Measurements from ENCODE around the gene CCDC187. TPM values are rescaled to one million over a fixed set of nuclear protein-coding genes. Genes with fewer than 3 reads are reported as not detected.

The CCDC187 gene
- total and polyA plus RNA-seq, 2 of the 8 experiments (the other 6 are each of a cell fraction or from before 2014, with no cell fraction given) = 0.02 TPM; not detected in 1

- CTCF ChIA-PET (ENCODE audit: partially characterized antibody) = interaction anchor here (0.8 to 1.9 kb wide), 6 partner anchors 9 to 70 kb away, joined by 3 to 5 read pairs (median 4); no protein-coding TSS in a partner anchor
- H3K18ac ChIP-seq (ENCODE audit: extremely low read depth, low read length) = no peak overlapping the region
- no peak for TF ChIP-seq PHF8 (conservative IDR thresholded peaks at IDR 0.05; ENCODE audit: low read depth, low read length)
- TF ChIP-seq GTF2F1 (IDR thresholded peaks at IDR 0.05; ENCODE audit: borderline replicate concordance, low read depth, low read length) = no peak
- TF ChIP-seq TAF7 (optimal IDR thresholded peaks at IDR 0.05; ENCODE audit: borderline replicate concordance, low read depth, low read length) = no peak
- TF ChIP-seq ZNF274 (IDR thresholded peaks at IDR 0.05; ENCODE audit: borderline replicate concordance, extremely low read depth, low read length) = no peak
- TF ChIP-seq NANOG (IDR thresholded peaks at IDR 0.05; ENCODE audit: insufficient read depth, low read depth, low read length, poor library complexity, severe bottlenecking) = no peak
- no peak for TF ChIP-seq EZH2 (IDR thresholded peaks at IDR 0.05; ENCODE audit: low read depth, low read length, severe bottlenecking)
These were observed 15.7 kb downstream of the CCDC187 start for GRCh38 chr9:136287960-136288753.

More at GRCh38 chr9:136287960-136288753, 15.7 kb downstream of the CCDC187 start:
- H4K91ac ChIP-seq (replicated peaks; ENCODE audit: insufficient read length, low read length) = no peak overlapping the region
- no peak overlapping the region for H3K27ac ChIP-seq (ENCODE audit: low read depth, low read length)
- no peak overlapping the region for H3K4me2 ChIP-seq (ENCODE audit: insufficient read depth in 1 of 2, low read depth in 2 of 2, low read length in 2 of 2)
- H3K9ac ChIP-seq (replicated peaks in 1 of 4; ENCODE audit: extremely low read depth in 1 of 4, low read depth in 3 of 4, low read length in 3 of 4) = no peak overlapping the region
- no peaks in the 10 kb centered on the region for H3K27me3 ChIP-seq (replicated peaks in 1 of 4; ENCODE audit: control insufficient read depth in 3 of 4, extremely low read depth in 1 of 4, insufficient read depth in 3 of 4, low read length in 3 of 4)
- H2BK120ac ChIP-seq (replicated peaks; ENCODE audit: low read depth, low read length) = no peak overlapping the region
- H3K4me3 ChIP-seq (ENCODE audit: extremely low read depth in 1 of 4, insufficient read depth in 2 of 4, low read depth in 3 of 4, low read length in 4 of 4) = no peak overlapping the region
- H4K8ac ChIP-seq (ENCODE audit: extremely low read depth, insufficient read depth, low read length) = 0 out of 2 replicates have a peak overlapping the region, but pooled peaks have one; percentile 41
- DNase-seq (ENCODE audit: low read depth in 1 of 2, low spot score in 2 of 2) (no peak), FAIRE-seq (no peak)
- no peak overlapping the region for H4K5ac ChIP-seq (ENCODE audit: insufficient read length, low read depth, low read length)
- H2BK20ac ChIP-seq (ENCODE audit: low read length) = no peak overlapping the region
- no peaks in the 10 kb centered on the region for H3K79me1 ChIP-seq (ENCODE audit: low read depth, low read length)
- H3K9me3 ChIP-seq (ENCODE audit: insufficient read depth in 2 of 2, low read depth in 1 of 2, low read length in 1 of 2) = peaks cover 0 to 2% of the 10 kb centered on the region in 2 experiments; a peak in 2 of 4 replicates
- H3K79me2 ChIP-seq (ENCODE audit: control insufficient read depth in 1 of 2, insufficient read depth in 2 of 2, low read length in 2 of 2) = no peaks in the 10 kb centered on the region
- POLR2A ChIA-PET (ENCODE audit: partially characterized antibody) = no interaction called here
- no peak overlapping the region for H2BK5ac ChIP-seq (ENCODE audit: low read depth, low read length)
- H4K20me1 ChIP-seq (replicated peaks in 1 of 2; ENCODE audit: control insufficient read depth in 1 of 2, insufficient read depth in 2 of 2, low read length in 2 of 2) = peaks cover 0 to 3% of the 10 kb centered on the region in 2 experiments
- no peak overlapping the region for H2BK15ac ChIP-seq (ENCODE audit: low read length)
- peaks cover 0 to 4% (median 2%) of the 10 kb centered on the region in 4 experiments; a peak in 3 of 7 replicates for H3K4me1 ChIP-seq (replicated peaks in 1 of 4; ENCODE audit: control insufficient read depth in 3 of 4, insufficient read depth in 4 of 4, low read length in 3 of 4)
- no peak overlapping the region for H2BK12ac ChIP-seq (ENCODE audit: low read depth, low read length)
- H2AK5ac ChIP-seq (ENCODE audit: low read depth, low read length) = no peak overlapping the region
- H2AFZ ChIP-seq (ENCODE audit: low read length) = no peak overlapping the region
- WGBS, 2 experiments (ENCODE audit: extremely low coverage in 1 of 2, insufficient coverage in 1 of 2, insufficient read length in 1 of 2, insufficient replicate concordance in 2 of 2, low coverage in 1 of 2, low lambda C conversion rate in 2 of 2, missing lambda C conversion rate in 1 of 2) = 89% methylated on average over 16 of the region's 21 CpGs; no CpG with 5 or more reads in 1 of the 2 experiments
- H3K23ac ChIP-seq (ENCODE audit: insufficient read length) = no peak overlapping the region
- peaks cover 4% of the 10 kb centered on the region; the same call in 1 of the 2 replicates for H3K23me2 ChIP-seq (ENCODE audit: low read depth, low read length)
- H3K4ac ChIP-seq (replicated peaks; ENCODE audit: insufficient read length, low read depth, low read length) = no peak overlapping the region
- no peak overlapping the region for H3K14ac ChIP-seq (ENCODE audit: insufficient read length)
- no peaks in the 10 kb centered on the region; a peak in 1 of 8 replicates for H3K36me3 ChIP-seq (ENCODE audit: control insufficient read depth in 2 of 4, insufficient read depth in 4 of 4, low read length in 3 of 4)
- no peak overlapping the region for H3K56ac ChIP-seq (replicated peaks; ENCODE audit: insufficient read length, low read depth, low read length)
